NCI-H2227 (cell line): Measurements from ENCODE around the gene ZIC2.
A peak's percentile ranks its signal among the peaks of the same experiment; 100 is the strongest.

Experiments
- DNase-seq: peaks from one replicate; lab custom pipeline; 2025; ENCODE audit not compliant: unreplicated experiment; lab: John Stamatoyannopoulos, UW

The ZIC2 gene

DNA sequence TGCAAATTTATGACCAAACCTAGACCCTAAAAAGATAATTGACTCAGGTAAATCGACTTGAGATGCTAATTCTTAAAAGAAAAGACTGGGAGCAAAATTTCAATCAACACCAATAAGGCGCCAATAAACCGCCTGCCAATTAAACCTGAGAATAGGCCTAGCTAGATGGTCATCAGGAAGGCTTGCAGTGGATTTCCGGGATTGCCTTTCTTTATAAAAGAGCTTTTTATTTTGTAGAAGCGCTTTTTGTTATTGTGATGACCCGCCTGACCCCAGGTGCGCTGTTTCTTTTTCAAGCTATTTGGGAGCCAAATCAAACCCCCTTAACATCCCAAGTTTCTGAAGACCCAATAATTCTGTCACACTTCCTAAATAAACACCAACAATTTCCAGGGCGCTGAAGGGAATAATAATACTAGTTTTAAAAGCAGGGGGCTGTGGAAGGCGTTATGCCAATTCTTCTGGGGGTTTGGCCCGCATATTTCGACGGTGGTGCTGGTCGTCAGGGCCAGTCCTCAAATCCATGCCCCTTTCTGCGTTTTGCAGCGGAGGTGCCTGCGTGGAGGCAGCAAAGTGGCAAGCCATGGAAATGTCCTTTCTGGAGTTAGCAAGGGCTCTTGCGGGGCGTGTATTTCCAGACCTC, 7.2 kb upstream of the ZIC2 start:
- no peak for DNase-seq

DNA sequence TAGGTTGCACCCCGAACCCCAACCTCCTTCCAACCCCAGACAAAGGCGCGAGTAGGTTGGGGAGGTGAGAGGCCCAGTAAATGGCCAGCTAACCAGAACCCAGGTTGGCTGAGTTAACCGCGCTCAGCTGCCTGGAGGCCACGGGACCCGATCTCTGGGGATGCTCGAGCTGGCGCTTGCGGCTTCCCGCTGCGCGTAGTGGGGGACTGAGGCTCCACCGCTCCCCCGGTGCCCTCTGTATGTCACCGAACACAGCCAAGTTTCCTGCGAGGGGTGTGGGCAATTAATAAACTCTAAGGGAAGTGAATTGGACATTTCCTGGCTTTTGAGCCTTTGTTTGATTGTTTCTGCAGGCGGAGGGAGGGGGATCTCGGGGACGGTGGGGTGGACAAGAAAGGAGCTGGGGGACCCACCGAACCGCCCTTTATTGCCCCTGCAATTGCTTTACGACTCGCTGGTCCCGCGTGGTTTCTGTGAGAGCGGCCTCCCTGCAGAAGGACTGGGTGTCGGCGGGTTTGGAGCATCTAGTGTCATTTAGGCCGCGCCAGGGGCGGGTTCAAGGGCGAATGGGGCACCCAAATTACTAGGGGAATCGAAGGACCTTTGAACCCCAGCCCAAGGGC, 6.5 kb upstream of the ZIC2 start:
- no peak for DNase-seq

DNA sequence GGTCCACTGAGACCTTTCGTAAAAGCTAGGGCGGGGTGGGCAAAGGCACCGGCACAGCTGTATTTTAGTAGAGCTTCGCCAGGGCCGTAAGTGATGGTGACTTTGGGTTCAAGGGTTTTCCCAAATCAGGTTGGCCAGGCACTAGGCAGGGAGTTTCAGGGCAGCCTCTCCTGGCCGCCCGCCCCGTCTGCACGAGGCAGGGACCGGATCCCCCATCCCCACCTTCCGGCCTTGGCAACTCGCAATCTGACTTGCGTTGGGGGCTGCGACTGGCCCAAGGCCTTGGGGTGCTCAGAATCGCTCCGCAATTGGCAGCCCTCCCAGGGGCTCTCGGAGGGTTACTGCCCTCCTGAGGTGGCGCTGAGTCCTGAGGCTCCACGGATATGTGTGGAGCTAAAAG, 6.0 kb upstream of the ZIC2 start:
- no peak for DNase-seq

DNA sequence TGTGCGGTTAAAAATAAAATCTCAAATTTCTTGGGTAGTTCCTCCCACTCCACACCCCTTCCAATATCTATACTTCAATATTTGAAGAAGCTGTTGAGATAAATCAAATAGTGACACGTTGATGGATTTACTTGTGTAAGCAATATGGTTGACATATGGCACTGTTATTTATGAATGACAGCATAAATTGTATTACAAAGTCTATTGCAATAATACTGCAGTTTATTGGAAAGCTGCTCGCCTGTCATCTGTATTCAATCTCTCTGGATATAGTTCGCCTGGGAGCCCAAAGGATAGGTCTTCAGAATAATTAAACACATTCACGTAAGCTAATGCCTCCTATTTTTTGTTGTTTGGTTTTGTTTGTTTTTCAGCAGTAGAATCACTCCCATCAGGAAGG, 5.0 kb upstream of the ZIC2 start:
- no peak for DNase-seq

DNA sequence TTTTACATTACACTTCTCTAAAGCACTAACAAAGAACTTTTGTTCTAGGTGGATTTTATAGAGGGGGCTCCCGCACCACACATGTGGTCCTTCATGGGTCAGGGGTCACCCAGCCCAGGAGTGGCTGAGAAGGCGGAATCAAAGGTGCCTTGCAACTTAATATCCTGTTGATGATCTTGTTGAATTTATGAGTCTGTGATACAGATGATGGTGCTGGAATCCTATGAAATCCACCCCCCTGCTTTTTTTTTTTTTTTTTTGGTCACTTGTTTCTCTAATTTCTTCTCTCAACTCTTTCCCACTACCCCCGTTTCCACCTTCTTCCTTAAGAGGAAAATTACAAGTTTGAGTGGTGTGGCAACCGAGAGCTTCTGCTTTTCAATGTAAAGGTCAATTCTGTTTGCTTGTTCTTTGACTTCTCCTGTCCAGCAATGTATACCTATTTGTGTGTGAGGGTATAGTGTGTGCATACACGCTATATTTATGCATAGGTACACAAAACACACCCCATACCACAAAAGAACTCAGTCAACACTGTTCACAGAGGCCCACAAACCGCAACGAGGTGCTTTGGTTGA, 4.2 kb upstream of the ZIC2 start:
- DNase-seq: no peak

DNA sequence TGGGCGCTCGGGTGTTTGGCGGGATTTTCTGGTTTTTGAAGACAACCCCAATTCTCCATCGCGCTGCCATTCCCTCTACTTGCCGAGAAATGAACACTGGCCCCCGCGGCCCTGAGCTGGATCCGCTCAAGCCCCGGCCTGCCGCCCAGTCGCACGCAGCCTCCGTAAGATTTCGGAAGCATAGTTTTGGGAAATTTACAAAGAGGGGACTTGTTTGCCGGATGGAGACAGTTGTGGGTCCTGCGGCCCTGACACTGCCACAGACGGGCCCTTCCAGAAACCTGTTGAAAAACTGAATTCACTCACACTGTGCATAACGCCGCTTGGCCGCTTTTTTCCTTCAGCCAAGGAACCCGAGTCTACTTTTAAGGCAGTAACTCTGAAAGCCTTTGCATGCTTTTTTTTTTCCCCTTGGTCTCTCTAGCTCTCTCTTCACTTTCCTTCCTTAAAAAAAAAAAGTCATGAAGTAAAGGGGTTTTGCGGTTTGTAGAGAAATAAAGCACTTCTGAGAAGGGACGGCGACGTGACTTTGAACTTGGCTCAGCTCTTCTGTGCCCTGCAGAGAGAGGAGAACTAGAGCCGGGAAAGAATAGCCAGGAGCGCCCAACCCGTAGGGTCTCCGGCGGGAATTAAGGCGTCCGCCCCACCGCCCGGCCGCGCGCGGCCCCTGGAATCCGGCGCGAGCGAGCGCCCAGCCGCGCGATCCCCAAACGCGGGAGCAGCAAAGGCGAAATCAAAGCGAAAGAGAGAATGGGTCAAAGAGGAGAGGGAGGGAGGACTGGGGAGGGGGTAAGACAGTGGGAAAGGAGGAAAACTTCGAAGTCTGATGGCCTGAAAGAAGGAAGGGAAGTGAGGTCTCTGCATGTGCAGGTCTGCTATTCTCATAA, 3.4 kb upstream of the ZIC2 start:
- no peak for DNase-seq

DNA sequence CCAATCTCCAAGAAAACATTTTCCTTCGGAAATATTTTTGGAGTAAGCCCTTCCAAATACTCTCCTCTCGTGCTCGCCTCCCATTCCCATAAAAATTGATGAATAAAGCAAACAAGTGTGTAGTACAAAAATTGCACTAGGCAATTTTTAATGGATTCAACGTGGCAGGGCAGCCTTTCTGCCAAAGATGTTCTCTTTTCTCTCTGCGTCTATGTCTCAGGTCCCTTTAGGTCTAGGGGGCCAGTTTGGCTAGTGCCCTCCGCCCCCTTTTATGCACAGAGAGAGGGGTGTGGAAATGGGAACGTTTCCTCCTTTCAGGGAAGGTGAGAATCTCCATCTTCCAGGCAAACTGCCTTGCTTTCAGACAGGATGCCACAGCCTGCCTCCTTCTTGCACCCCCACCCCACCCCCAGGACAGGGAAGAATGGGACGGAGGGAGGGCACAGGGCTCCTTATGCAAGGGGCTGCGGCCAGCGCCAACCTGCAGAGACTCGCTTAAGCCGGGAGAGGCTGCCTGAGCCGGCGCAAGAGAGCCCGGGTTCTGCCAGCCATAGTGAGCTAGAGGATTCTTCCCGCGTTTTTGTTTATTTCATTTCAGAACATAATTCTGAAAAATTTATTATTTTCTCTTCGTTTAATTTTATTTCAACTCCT, 2.7 kb upstream of the ZIC2 start:
- DNase-seq: no peak

DNA sequence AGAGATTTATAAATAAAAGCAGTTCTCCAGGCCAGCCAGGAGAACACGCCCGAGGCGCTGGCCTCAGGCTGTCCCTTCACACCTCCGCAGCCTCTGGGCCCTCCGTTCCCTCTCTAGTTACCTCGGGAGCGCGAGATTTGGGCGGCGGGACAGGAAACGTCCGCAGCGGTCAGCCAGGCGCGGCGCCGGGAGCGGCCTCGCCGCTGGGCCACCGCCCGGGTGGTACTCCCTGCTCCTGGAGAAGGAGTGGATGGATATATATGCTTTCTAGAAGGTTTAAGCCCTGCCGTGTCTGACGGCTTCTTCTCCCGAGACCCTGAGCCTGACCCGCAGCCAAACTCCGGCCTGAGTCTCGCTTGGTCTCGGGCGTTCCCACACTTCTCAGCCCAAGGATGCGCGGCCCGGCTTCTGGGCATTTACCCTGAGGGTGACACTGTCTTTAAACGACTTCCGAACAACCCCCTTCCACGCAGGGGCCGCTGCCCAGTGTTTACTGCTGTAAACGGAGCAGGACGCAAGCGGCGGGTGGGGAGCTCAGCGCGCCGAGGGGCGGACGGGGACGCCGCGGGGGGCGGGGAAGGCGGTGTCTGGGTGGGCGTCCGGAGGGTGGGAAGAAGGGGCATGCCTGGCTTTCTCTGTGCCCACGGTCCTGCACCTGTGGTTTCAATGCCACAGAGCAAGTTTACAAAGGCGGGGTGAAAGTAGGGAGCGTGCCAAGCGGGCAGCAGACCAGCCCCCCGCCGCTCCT, 2.0 kb upstream of the ZIC2 start:
- DNase-seq: no peak

DNA sequence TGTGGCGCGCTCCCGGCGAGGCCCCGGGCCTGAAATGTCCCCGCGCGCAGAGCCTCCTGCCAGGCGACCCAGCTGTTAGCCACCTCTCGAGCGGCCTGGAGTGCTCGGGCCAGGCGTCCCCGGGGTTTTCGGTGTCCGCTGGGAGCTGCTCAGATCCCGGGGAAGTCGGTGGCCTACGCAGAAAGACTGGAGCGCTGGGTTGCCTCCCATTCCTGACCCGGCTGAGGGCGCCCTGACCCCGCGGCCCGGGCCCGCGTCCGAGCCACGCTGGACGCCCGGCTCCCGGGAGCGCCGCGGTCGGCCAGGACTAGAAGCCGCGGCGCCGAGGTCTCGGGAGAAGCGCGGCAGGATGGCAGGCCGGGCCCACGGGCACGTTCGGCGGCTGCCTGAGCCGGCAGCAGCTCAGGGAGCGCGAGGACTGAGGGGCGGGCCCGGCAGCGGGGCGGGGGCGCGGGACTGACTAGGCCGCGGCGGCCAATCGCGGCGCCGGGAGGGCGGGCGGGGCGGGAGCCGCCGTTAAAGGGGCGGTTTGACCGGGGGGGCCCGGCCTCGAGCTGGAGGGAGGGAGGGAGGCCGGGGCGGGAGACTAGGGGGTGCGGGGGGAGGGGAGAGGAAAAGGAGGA, 1.3 kb upstream of the ZIC2 start:
- DNase-seq: peak; percentile 91

DNA sequence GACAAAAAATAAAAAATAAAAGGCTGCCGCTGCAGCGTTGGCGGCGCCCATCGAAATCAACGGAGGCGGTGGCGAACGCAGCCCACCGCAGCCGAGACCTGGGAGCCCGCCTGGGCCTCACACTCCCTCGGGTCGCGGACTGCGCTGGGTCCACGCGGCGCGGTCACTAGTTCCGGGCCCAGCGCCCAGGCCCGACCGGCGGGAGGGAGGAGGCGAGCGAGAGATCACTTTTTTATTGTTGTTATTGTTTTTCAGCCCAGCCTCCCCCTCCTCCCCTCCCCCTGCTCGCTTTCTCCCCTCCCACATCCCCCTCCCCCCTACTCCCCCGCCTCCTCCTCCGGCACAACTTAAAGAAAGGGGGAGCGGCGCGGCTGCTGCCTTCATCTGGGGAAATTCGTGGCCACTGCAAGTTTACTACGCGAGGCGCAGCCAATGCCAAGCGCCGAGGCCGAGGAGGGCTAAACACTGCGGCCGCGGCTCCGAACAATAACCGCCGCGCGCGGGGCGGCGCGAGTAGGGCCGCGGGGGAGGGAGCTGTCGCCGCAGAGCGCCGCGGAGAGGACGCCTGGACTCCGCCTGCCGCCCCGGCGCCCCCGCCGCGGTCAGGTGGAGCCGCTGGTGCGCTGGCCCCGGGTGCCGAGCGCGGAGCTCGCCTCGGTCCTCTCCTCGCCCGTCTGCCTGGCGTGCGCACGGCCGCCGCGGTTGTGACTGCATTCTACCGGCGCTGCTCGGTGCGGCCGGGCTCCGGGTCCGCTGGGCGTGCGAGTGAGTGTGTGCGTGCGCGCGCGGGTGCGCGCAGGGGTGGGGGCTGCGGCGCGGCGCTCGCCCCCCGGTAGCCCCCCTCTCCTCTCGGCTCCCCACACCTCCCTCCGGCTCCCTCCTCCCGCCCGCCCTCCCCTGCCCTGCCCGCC, 505 bp upstream of the ZIC2 start:
- DNase-seq: peak; percentile 89

DNA sequence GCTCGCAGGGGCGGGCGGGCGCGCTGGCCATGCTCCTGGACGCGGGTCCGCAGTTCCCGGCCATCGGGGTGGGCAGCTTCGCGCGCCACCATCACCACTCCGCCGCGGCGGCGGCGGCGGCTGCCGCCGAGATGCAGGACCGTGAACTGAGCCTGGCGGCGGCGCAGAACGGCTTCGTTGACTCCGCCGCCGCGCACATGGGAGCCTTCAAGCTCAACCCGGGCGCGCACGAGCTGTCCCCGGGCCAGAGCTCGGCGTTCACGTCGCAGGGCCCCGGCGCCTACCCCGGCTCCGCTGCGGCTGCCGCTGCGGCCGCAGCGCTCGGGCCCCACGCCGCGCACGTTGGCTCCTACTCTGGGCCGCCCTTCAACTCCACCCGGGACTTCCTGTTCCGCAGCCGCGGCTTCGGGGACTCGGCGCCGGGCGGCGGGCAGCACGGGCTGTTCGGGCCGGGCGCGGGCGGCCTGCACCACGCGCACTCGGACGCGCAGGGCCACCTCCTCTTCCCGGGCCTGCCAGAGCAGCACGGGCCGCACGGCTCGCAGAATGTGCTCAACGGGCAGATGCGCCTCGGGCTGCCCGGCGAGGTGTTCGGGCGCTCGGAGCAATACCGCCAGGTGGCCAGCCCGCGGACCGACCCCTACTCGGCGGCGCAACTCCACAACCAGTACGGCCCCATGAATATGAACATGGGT, 599 bp downstream of the ZIC2 start:
- no peak for DNase-seq

DNA sequence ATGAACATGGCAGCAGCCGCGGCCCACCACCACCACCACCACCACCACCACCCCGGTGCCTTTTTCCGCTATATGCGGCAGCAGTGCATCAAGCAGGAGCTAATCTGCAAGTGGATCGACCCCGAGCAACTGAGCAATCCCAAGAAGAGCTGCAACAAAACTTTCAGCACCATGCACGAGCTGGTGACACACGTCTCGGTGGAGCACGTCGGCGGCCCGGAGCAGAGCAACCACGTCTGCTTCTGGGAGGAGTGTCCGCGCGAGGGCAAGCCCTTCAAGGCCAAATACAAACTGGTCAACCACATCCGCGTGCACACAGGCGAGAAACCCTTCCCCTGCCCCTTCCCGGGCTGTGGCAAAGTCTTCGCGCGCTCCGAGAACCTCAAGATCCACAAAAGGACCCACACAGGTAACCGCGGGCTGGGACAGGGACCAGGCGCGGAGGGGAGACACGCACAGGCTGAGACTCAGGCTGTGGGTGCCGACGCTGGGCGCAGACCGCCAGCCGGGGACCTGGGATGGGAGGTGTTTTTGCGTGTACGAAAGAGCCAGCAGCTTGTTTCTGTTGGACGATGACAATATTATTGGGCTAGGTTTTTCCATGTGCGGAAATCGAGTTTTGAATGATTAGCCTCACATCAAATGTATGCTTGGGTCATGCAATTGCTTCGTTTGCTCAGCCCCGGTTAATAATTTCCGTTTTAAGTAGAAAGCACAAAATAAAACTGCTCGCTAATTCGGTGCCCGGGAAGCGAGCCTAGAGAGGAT, 1.3 kb downstream of the ZIC2 start:
- DNase-seq: no peak

DNA sequence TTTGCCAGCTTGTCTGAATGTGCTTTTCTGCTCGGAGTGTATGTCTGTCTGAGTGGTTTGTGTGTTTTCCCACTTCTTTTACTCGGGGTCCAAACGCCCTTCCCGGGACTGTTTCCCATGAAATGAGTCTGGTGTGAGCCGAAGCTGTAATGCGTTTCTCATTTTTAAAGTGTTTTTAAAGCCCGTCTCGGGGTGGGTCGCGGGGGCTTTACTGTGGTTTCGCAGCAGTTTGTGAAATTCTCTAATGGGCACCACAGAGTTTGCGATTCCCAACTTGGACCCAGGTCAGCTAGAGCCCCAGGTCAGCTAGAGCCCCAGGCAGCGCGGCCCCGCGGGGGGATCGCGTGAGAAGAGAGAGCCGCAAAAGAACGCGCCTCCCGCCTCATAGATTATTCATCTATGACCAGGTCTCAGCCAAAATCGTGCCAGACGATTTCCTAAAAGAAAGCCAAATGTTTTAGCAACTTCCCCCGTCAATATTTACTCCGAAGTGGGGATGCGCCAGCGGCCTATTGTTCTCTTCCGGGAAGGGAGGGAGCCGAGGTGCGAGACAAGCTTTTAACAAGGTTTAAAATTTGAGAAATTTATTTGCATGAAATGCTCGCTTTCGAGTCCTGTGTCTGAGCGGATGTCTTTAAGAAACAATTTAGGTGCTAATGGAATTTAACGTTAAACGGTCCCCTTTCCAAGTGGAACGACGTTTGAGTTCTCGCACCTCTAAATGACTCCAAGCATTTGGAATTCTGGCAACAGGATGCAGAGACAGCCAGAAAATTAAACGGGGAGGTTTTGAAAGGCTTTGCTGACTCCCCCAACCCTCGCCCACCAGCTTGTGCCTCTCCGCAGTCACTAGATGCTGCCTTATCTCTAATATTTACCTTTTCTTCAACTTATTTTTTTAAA, 2.2 kb downstream of the ZIC2 start:
- DNase-seq: no peak

DNA sequence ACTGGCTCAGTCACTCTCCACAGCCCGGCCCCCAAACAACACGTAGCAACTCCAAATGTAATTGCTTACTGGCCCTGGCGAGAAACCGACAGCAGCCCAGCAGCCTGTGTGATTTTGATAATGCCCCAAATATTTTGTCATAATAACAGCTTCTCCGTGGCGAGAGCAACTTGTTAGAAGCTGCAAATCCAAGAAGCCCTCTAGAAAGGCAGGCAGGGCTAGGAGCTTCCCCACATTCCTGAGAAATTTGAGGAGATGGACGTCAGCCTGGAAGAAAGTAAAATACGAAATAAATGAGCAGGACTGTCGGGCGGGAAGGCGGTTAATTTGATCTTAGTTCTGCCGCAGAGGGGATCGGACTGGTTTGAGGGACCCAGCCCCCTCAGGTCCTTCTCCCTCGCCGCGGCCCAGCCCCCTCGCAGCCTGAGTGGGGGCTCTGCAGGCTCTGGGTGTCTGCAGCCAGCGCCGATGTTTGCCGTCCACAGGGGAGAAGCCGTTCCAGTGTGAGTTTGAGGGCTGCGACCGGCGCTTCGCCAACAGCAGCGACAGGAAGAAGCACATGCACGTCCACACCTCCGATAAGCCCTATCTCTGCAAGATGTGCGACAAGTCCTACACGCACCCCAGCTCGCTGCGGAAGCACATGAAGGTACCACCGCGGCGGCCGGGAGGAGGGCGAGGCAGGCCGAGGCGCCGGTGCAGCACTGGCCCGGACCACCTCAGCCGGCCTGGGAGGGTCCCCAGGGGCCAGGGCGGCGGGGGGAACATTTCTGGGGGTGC, 3.1 kb downstream of the ZIC2 start:
- no peak for DNase-seq

DNA sequence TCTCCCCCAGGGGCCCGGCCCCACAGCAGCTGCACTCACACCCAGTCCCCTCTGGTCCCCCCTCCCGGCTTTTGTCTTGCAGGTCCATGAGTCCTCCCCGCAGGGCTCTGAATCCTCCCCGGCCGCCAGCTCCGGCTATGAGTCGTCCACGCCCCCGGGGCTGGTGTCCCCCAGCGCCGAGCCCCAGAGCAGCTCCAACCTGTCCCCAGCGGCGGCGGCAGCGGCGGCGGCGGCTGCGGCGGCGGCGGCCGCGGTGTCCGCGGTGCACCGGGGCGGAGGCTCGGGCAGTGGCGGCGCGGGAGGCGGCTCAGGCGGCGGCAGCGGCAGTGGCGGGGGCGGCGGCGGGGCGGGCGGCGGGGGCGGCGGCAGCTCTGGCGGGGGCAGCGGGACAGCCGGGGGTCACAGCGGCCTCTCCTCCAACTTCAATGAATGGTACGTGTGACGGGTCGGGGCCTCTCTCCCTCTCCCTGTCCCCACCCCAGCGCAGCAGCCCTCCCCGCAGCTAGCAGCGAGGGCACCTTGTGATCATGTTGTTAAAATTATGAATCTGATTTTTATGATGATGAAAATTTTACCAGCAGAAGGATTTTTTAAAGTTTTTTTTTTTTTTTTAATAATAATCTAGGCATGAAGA, 3.8 kb downstream of the ZIC2 start:
- no peak for DNase-seq
